Measurements from ENCODE around the gene MAP3K5.

MAP3K5 gene

GRCh38 chr6:136564180-136564579 lies 228.1 kb downstream of the MAP3K5 start:
- no peak for FAIRE-seq

- FAIRE-seq, result no peak
Observed at GRCh38 chr6:136563386-136564152, 228.7 kb downstream of the MAP3K5 start.

- FAIRE-seq, result no peak
Observed at GRCh38 chr6:136562211-136562610, 230.1 kb downstream of the MAP3K5 start.

GRCh38 chr6:136553166-136553787 lies 239.0 kb downstream of the MAP3K5 start:
- FAIRE-seq, result no peak

GRCh38 chr6:136552054-136552453 lies 240.2 kb downstream of the MAP3K5 start:
- FAIRE-seq, result no peak

GRCh38 chr6:136551103-136551502 lies 241.2 kb downstream of the MAP3K5 start:
- no peak for FAIRE-seq

- FAIRE-seq, result no peak
Observed at GRCh38 chr6:136550330-136551071, 241.8 kb downstream of the MAP3K5 start, which contains the start of gene MAP7. Gene MAP7, minus strand, starts transcription at chr6:136550422. Its CDS starts 14 bp downstream, at chr6:136550408.

GRCh38 chr6:136550045-136550329 lies 242.3 kb downstream of the MAP3K5 start:
- no peak for FAIRE-seq

- FAIRE-seq, result no peak
Observed at GRCh38 chr6:136549300-136550044, 242.8 kb downstream of the MAP3K5 start.

- no peak for FAIRE-seq
Observed at GRCh38 chr6:136548582-136549299, 243.5 kb downstream of the MAP3K5 start.

GRCh38 chr6:136547871-136548270 lies 244.4 kb downstream of the MAP3K5 start:
- no peak for FAIRE-seq

- no peak for FAIRE-seq
Observed at GRCh38 chr6:136547336-136547735, 244.9 kb downstream of the MAP3K5 start.

GRCh38 chr6:136546331-136546730 lies 245.9 kb downstream of the MAP3K5 start:
- no peak for FAIRE-seq

GRCh38 chr6:136544326-136544725 lies 248.0 kb downstream of the MAP3K5 start:
- no peak for FAIRE-seq

GRCh38 chr6:136541395-136541794 lies 250.9 kb downstream of the MAP3K5 start:
- FAIRE-seq, result no peak

GRCh38 chr6:136539967-136540652 lies 252.2 kb downstream of the MAP3K5 start:
- no peak for FAIRE-seq

GRCh38 chr6:136538836-136539235 lies 253.4 kb downstream of the MAP3K5 start:
- no peak for FAIRE-seq

GRCh38 chr6:136535880-136536650 lies 256.2 kb downstream of the MAP3K5 start:
- no peak for FAIRE-seq

- no peak for FAIRE-seq
Observed at GRCh38 chr6:136535017-136535765, 257.1 kb downstream of the MAP3K5 start.

- FAIRE-seq, result no peak
Observed at GRCh38 chr6:136534268-136534667, 258.0 kb downstream of the MAP3K5 start.

All from A204.1 (cell line).